ENCODE results near the gene MPO. TPM values are rescaled to one million over a fixed set of nuclear protein-coding genes. Genes with fewer than 3 reads are reported as not detected.

The MPO gene
- total and polyA plus RNA-seq, 2 of the 8 experiments (the other 6 are each of a cell fraction or from before 2014, with no cell fraction given) = 0.06 to 0.74 TPM

DNA sequence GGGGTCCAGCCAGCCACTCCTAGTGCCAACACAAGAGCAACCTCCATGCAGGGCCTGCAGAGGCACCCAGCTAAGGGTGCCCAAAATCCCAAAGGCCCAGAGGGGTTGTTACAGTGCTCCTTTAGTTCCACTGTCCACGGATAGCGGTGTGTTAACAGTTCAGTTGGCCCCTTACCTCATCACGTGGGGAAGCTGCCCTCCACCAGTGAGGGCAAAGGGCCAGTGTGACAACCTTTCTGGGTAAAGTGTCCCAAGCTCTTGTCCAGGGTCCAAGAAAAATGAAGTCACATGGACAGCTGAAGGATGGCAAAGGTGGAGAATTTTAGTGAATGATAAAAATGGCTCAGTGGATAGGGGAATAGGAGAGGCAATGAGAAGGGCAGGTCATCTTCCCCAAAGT, 53.0 kb downstream of the MPO start:
- Histone ChIP-seq H3K4me1 (replicated peaks in 1 of 4; ENCODE audit: control insufficient read depth in 3 of 4, insufficient read depth in 4 of 4, low read length in 3 of 4) (peaks cover 0 to 4% (median 0%) of the 10 kb centered on the region in 4 experiments; a peak in 4 of 7 replicates), H2BK120ac (replicated peaks; ENCODE audit: low read depth, low read length) (no peak overlapping the region), H3K56ac (replicated peaks; ENCODE audit: insufficient read length, low read depth, low read length) (no peak overlapping the region), H3K79me1 (ENCODE audit: low read depth, low read length) (no peaks in the 10 kb centered on the region), H3K9ac (replicated peaks in 1 of 4; ENCODE audit: extremely low read depth in 1 of 4, low read depth in 3 of 4, low read length in 3 of 4) (no peak overlapping the region), H4K91ac (replicated peaks; ENCODE audit: insufficient read length, low read length) (no peak overlapping the region), H2AFZ (ENCODE audit: low read length) (no peak overlapping the region), H2BK5ac (ENCODE audit: low read depth, low read length) (no peak overlapping the region), H3K18ac (ENCODE audit: extremely low read depth, low read length) (no peak overlapping the region), H2BK15ac (ENCODE audit: low read length) (no peak overlapping the region), H3K23ac (ENCODE audit: insufficient read length) (no peak overlapping the region), H2AK5ac (ENCODE audit: low read depth, low read length) (no peak overlapping the region), H3K4me2 (ENCODE audit: insufficient read depth in 1 of 2, low read depth in 2 of 2, low read length in 2 of 2) (no peak overlapping the region), H3K23me2 (ENCODE audit: low read depth, low read length) (no peaks in the 10 kb centered on the region), H3K27me3 (replicated peaks in 1 of 4; ENCODE audit: control insufficient read depth in 3 of 4, extremely low read depth in 1 of 4, insufficient read depth in 3 of 4, low read length in 3 of 4) (peaks cover 1 to 18% (median 8%) of the 10 kb centered on the region in 4 experiments; a peak in 5 of 7 replicates), H3K4ac (replicated peaks; ENCODE audit: insufficient read length, low read depth, low read length) (no peak overlapping the region), H3K79me2 (ENCODE audit: control insufficient read depth in 1 of 2, insufficient read depth in 2 of 2, low read length in 2 of 2) (no peaks in the 10 kb centered on the region), H3K36me3 (ENCODE audit: control insufficient read depth in 2 of 4, insufficient read depth in 4 of 4, low read length in 3 of 4) (no peaks in the 10 kb centered on the region), H2BK20ac (ENCODE audit: low read length) (no peak overlapping the region), H3K9me3 (ENCODE audit: insufficient read depth in 2 of 2, low read depth in 1 of 2, low read length in 1 of 2) (no peaks in the 10 kb centered on the region), H3K4me3 (ENCODE audit: extremely low read depth in 1 of 4, insufficient read depth in 2 of 4, low read depth in 3 of 4, low read length in 4 of 4) (no peak overlapping the region), H3K27ac (ENCODE audit: low read depth, low read length) (no peak overlapping the region), H4K8ac (ENCODE audit: extremely low read depth, insufficient read depth, low read length) (no peak overlapping the region), H4K20me1 (replicated peaks in 1 of 2; ENCODE audit: control insufficient read depth in 1 of 2, insufficient read depth in 2 of 2, low read length in 2 of 2) (no peaks in the 10 kb centered on the region), H3K14ac (ENCODE audit: insufficient read length) (no peak overlapping the region), H4K5ac (ENCODE audit: insufficient read length, low read depth, low read length) (no peak overlapping the region), H2BK12ac (ENCODE audit: low read depth, low read length) (0 out of 2 replicates have a peak overlapping the region, but pooled peaks have one; percentile 28)
- 92% methylated on average over 3 of the region's 3 CpGs; no CpG with 5 or more reads in 1 of the 2 experiments for WGBS, 2 experiments (ENCODE audit: extremely low coverage in 1 of 2, insufficient coverage in 1 of 2, insufficient read length in 1 of 2, insufficient replicate concordance in 2 of 2, low coverage in 1 of 2, low lambda C conversion rate in 2 of 2, missing lambda C conversion rate in 1 of 2)
- TF ChIP-seq, protein P1, sequence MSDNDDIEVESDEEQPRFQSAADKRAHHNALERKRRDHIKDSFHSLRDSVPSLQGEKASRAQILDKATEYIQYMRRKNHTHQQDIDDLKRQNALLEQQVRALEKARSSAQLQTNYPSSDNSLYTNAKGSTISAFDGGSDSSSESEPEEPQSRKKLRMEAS (IDR thresholded peaks at IDR 0.05) = no peak
- TF ChIP-seq SIX5 (IDR thresholded peaks at IDR 0.05; ENCODE audit: low read depth, low read length) (no peak), CHD2 (IDR thresholded peaks at IDR 0.05; ENCODE audit: low read length) (no peak), FOSL1 (IDR thresholded peaks at IDR 0.05; ENCODE audit: insufficient read depth, low read depth, low read length) (no peak), SAP30 (IDR thresholded peaks at IDR 0.05; ENCODE audit: insufficient read depth, insufficient replicate concordance, low read length) (no peak), TAF7 (optimal IDR thresholded peaks at IDR 0.05; ENCODE audit: borderline replicate concordance, low read depth, low read length) (no peak), JUN (IDR thresholded peaks at IDR 0.05; ENCODE audit: low read depth, low read length) (no peak), CREB1 (IDR thresholded peaks at IDR 0.05) (no peak), NRF1 (IDR thresholded peaks at IDR 0.05; ENCODE audit: low read depth, low read length) (no peak), JUND (IDR thresholded peaks at IDR 0.05; ENCODE audit: low read length) (no peak)
- CTCF ChIA-PET (ENCODE audit: partially characterized antibody) = interaction anchor here (0.6 to 2.7 kb wide), 11 partner anchors 8 to 86 kb away, joined by 3 to 15 read pairs (median 5); partner anchors contain the start of genes LPO and MKS1
- FAIRE-seq (no peak), DNase-seq (ENCODE audit: low read depth in 1 of 2, low spot score in 2 of 2) (no peak)
- POLR2A ChIA-PET (ENCODE audit: partially characterized antibody) = interaction anchor here (1.4 to 1.5 kb wide), 2 partner anchors 9 to 11 kb away, joined by 5 to 7 read pairs; partner anchors contain the start of genes LPO and MKS1
